Body of pancreas (tissue), 4 donors: ENCODE data around the gene ARMS2. TPM values are rescaled to one million over a fixed set of nuclear protein-coding genes. Genes with fewer than 3 reads are reported as not detected.
A peak's percentile ranks its signal among the peaks of the same experiment; 100 is the strongest.

Experiments
- ATAC-seq: fragments of 150-250 bp; one replicate; pipeline ENCODE4 v1.9.1; 2016
- DNase-seq, 4 donors: peaks; one replicate each; pipeline ENCODE4 v3.0.0-alpha.2; 2019
- H3K27ac ChIP-seq, 4 donors: fragments of 200-600 bp; sonication (generic); 1 replicate in 3 of 4; 2 replicates in 1 of 4; pipeline versions ENCODE4 v1.5.1 to v1.6.1; 2016 to 2019; ENCODE audit warnings: mild to moderate bottlenecking in 1 of 4, mixed read lengths in 1 of 4, moderate library complexity in 1 of 4
- H3K27me3 ChIP-seq, 2 donors: fragments of 200-600 bp; sonication (generic); one replicate each; pipeline ENCODE4 v1.6.0; 2016; ENCODE audit warnings: mild to moderate bottlenecking in 1 of 2
- H3K36me3 ChIP-seq, 2 donors: fragments of 200-600 bp; sonication (generic); replicated peaks in 1 of 2; 2 replicates each; pipeline ENCODE4 v1.5.1; 2016; ENCODE audit warnings: low read depth in 2 of 2; ENCODE audit not compliant: insufficient read depth in 1 of 2
- H3K4me1 ChIP-seq: fragments of 200-600 bp; sonication (generic); one replicate; pipeline ENCODE4 v1.6.0; 2016
- H3K4me3 ChIP-seq, 2 donors: fragments of 200-600 bp; sonication (generic); 1 replicate in 1 of 2; 2 replicates in 1 of 2; pipeline ENCODE4 v1.5.1; 2016 to 2019
- H3K9me3 ChIP-seq, 3 donors: fragments of 200-600 bp; sonication (generic); 1 replicate in 2 of 3; 2 replicates in 1 of 3; pipeline ENCODE4 v1.5.1; 2016
- POLR2A ChIP-seq, 3 donors: fragments of 450-650 bp; IDR thresholded peaks; one replicate each; pipeline ENCODE4 v1.6.1; 2016; ENCODE audit warnings: antibody characterized with exemption in 3 of 3, mild to moderate bottlenecking in 2 of 3
- WGBS, 2 donors: methylation state at CpG; one replicate each; pipeline ENCODE4 v1.1.5; 2017; 5-methylcytosine and 5-hydroxymethylcytosine counted together
- intact Hi-C: fragments of 100-400 bp; cut with DNase I; formaldehyde crosslinking; loops from one replicate; pipeline ENCODE4 v1.15.1; 2023
- total RNA-seq, 2 donors: library from RNA; depleted of rRNA; stranded (reverse); fragments of >200 nt; gene quantifications; one replicate each; pipeline ENCODE4 v1.1.0, GENCODE V29; 2016
- TF ChIP-seq, protein P1 (sequence below), 7 experiments: fragments of 450-650 bp in 4 of 7; fragments of 200-600 bp in 3 of 7; sonication (generic) in 3 of 7; IDR thresholded peaks; one replicate each; pipeline ENCODE4 v1.5.1; 2016 to 2019; ENCODE audit warnings: antibody characterized with exemption in 7 of 7

ARMS2 gene
- total RNA-seq, 2 donors from 2014 or later, result not detected

- DNase-seq, result no peak
- 75 to 82% methylated on average over 2 of the region's 2 CpGs for WGBS, 2 donors
- TF ChIP-seq POLR2A (IDR thresholded peaks at IDR 0.05), result no peak
- H3K9me3 ChIP-seq, result no peaks in the 10 kb centered on the region
- H3K4me1 ChIP-seq, result no peaks in the 10 kb centered on the region
- H3K27ac ChIP-seq, result no peak overlapping the region
- H3K36me3 ChIP-seq, result no peaks in the 10 kb centered on the region
- no peak overlapping the region for H3K4me3 ChIP-seq
- intact Hi-C loops, result no loop called here
- H3K27me3 ChIP-seq, result no peaks in the 10 kb centered on the region
- ATAC-seq, result no peak
These were observed 7.6 kb upstream of the ARMS2 start for GRCh38 chr10:122446668-122447423.

- Histone ChIP-seq H3K27me3 (no peaks in the 10 kb centered on the region), H3K27ac (no peak overlapping the region), H3K4me3 (no peak overlapping the region), H3K4me1 (no peaks in the 10 kb centered on the region), H3K9me3 (no peaks in the 10 kb centered on the region), H3K36me3 (no peaks in the 10 kb centered on the region)
- ATAC-seq (no peak), DNase-seq (no peak)
- WGBS, 2 donors, result 78 to 88% methylated on average over 2 to 3 of the region's 3 CpGs
- intact Hi-C loops, result no loop called here
- no peak for TF ChIP-seq POLR2A (IDR thresholded peaks at IDR 0.05)
- TF ChIP-seq, protein P1, sequence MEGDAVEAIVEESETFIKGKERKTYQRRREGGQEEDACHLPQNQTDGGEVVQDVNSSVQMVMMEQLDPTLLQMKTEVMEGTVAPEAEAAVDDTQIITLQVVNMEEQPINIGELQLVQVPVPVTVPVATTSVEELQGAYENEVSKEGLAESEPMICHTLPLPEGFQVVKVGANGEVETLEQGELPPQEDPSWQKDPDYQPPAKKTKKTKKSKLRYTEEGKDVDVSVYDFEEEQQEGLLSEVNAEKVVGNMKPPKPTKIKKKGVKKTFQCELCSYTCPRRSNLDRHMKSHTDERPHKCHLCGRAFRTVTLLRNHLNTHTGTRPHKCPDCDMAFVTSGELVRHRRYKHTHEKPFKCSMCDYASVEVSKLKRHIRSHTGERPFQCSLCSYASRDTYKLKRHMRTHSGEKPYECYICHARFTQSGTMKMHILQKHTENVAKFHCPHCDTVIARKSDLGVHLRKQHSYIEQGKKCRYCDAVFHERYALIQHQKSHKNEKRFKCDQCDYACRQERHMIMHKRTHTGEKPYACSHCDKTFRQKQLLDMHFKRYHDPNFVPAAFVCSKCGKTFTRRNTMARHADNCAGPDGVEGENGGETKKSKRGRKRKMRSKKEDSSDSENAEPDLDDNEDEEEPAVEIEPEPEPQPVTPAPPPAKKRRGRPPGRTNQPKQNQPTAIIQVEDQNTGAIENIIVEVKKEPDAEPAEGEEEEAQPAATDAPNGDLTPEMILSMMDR (IDR thresholded peaks at IDR 0.05), result no peak
These were observed 5.9 kb upstream of the ARMS2 start for GRCh38 chr10:122448600-122448999.

GRCh38 chr10:122449153-122449552 lies 5.3 kb upstream of the ARMS2 start:
- Histone ChIP-seq H3K27me3 (no peaks in the 10 kb centered on the region), H3K4me1 (no peaks in the 10 kb centered on the region), H3K36me3 (no peaks in the 10 kb centered on the region), H3K9me3 (no peaks in the 10 kb centered on the region), H3K4me3 (no peak overlapping the region), H3K27ac (no peak overlapping the region)
- ATAC-seq (no peak), DNase-seq (no peak)
- WGBS, 2 donors, result 80 to 83% methylated on average over 4 of the region's 4 CpGs
- TF ChIP-seq, protein P1 (IDR thresholded peaks at IDR 0.05), result no peak
- no peak for TF ChIP-seq POLR2A (IDR thresholded peaks at IDR 0.05)
- intact Hi-C loops, result no loop called here

DNA sequence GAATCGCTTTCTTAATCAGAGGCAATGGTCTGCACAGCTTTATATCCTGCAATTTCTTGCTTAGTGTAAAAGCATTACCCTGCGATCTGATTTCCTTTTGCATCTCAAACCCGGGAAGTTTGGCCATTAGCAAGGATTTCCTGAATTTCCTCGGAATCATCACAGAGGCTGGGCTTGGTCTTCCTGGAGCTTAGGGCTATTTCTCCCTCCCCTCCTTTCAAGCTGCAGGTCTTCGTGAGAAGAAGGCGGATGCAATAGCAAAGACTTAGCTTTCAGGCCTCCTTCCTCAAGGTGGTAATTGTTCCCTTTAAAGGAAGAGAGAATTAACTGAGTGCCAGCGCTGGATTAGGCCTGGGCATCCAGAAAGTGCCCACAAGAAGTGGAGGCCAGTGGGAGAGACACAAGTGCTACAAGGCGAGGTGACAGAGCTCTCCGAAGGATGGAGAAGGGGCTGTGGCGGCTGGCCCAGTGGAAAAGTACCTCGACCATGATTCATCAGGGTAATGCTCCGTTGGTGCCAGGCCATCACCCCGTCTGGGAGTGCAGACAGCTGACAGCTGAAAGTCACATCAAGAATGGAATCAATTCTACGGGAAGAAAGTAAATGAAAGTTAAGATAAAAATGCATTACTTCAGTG lies 4.0 kb upstream of the ARMS2 start:
- H3K4me1 ChIP-seq, result no peaks in the 10 kb centered on the region
- 74 to 76% methylated on average over 14 of the region's 14 CpGs for WGBS, 2 donors
- TF ChIP-seq, protein P1 (IDR thresholded peaks at IDR 0.05), result no peak
- TF ChIP-seq POLR2A (IDR thresholded peaks at IDR 0.05), result no peak
- ATAC-seq, result peak; percentile 33
- no peak overlapping the region for H3K4me3 ChIP-seq
- H3K9me3 ChIP-seq, result no peaks in the 10 kb centered on the region
- intact Hi-C loops, result no loop called here
- H3K36me3 ChIP-seq, result no peaks in the 10 kb centered on the region
- DNase-seq, result no peak
- H3K27me3 ChIP-seq, result no peaks in the 10 kb centered on the region
- no peak overlapping the region for H3K27ac ChIP-seq

DNA sequence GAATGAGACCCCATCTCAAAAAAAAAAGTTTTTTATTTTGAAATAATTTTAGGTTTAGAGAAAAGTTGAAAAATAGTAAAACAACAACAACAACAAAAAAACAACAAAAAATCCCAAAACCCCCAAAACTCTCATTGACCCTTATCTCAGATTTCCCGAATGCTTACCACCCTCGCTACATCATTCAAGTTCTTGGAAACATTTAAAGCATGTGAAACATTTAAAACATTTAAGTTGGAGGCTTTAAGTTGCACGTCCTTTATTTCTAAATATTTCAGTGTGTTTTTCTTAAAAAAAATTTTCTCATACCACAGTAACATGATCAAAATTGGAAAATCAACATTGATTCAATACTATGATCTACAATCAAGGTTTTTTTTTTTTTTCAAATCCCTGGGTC lies 382 bp upstream of the ARMS2 start:
- intact Hi-C loops, result no loop called here
- no peak overlapping the region for H3K27ac ChIP-seq
- DNase-seq (no peak), ATAC-seq (no peak)
- H3K27me3 ChIP-seq, result no peaks in the 10 kb centered on the region
- H3K9me3 ChIP-seq, result no peaks in the 10 kb centered on the region
- TF ChIP-seq, protein P1 (IDR thresholded peaks at IDR 0.05), result no peak
- TF ChIP-seq POLR2A (IDR thresholded peaks at IDR 0.05), result no peak
- H3K36me3 ChIP-seq, result no peaks in the 10 kb centered on the region
- WGBS, 2 donors, result 83 to 89% methylated on average over 3 of the region's 3 CpGs
- no peaks in the 10 kb centered on the region for H3K4me1 ChIP-seq
- no peak overlapping the region for H3K4me3 ChIP-seq
